Liver (tissue), 9 donors: ENCODE measurements around the gene KLF3. TPM values are rescaled to one million over a fixed set of nuclear protein-coding genes. Genes with fewer than 3 reads are reported as not detected.

ENCODE experiments used
- DNase-seq: peaks from one replicate; pipeline ENCODE4 v3.0.0-alpha.2; 2017; ENCODE audit warnings: low spot score
- H3K27ac ChIP-seq, 2 donors: one replicate each; pipeline ENCODE4 v1.7.0; 2013; ENCODE audit warnings: inconsistent platforms in 2 of 2, low read length in 2 of 2, control low read depth in 1 of 2, low read depth in 1 of 2, mild to moderate bottlenecking in 1 of 2
- H3K27me3 ChIP-seq, 4 donors: one replicate each; pipeline versions ENCODE4 v1.6.1 to v1.7.0; 2013; ENCODE audit warnings: low read length in 3 of 4, inconsistent platforms in 1 of 4, mild to moderate bottlenecking in 1 of 4, moderate library complexity in 1 of 4; ENCODE audit not compliant: control insufficient read depth in 4 of 4, insufficient read depth in 4 of 4
- H3K36me3 ChIP-seq, 4 donors: one replicate each; pipeline versions ENCODE4 v1.6.1 to v1.7.0; 2013; ENCODE audit warnings: low read length in 3 of 4, mild to moderate bottlenecking in 3 of 4, low read depth in 1 of 4, moderate library complexity in 1 of 4; ENCODE audit not compliant: control insufficient read depth in 4 of 4, insufficient read depth in 3 of 4
- H3K4me1 ChIP-seq, 4 donors: one replicate each; pipeline versions ENCODE4 v1.6.1 to v1.7.0; 2013; ENCODE audit warnings: low read length in 3 of 4, mild to moderate bottlenecking in 3 of 4, moderate library complexity in 1 of 4; ENCODE audit not compliant: control insufficient read depth in 4 of 4, insufficient read depth in 4 of 4
- H3K4me3 ChIP-seq, 3 donors: one replicate each; pipeline versions ENCODE4 v1.6.1 to v1.7.0; 2013; ENCODE audit warnings: low read length in 3 of 3, control low read depth in 1 of 3, low read depth in 1 of 3, mild to moderate bottlenecking in 1 of 3
- H3K9ac ChIP-seq, 2 donors: one replicate each; pipeline ENCODE4 v1.7.0; 2013; ENCODE audit warnings: low read length in 2 of 2, mild to moderate bottlenecking in 2 of 2, moderate library complexity in 2 of 2, control low read depth in 1 of 2, low read depth in 1 of 2
- H3K9me3 ChIP-seq, 4 donors: one replicate each; pipeline versions ENCODE4 v1.6.1 to v1.7.0; 2013; ENCODE audit warnings: low read length in 3 of 4; ENCODE audit not compliant: control insufficient read depth in 4 of 4
- ATF3 ChIP-seq: IDR thresholded peaks from 2 replicates; pipeline ENCODE4 v1.6.1; 2016; ENCODE audit warnings: antibody characterized with exemption
- EGR1 ChIP-seq, 2 donors: IDR thresholded peaks; 2 replicates each; pipeline ENCODE4 v1.6.1; 2016 to 2018; ENCODE audit warnings: antibody characterized with exemption in 2 of 2, low read depth in 2 of 2
- FOXA1 ChIP-seq: IDR thresholded peaks from 2 replicates; pipeline ENCODE4 v1.6.1; 2016; ENCODE audit warnings: antibody characterized with exemption
- FOXA2 ChIP-seq: IDR thresholded peaks from 2 replicates; pipeline ENCODE4 v1.6.1; 2016; ENCODE audit warnings: antibody characterized with exemption
- GABPA ChIP-seq, 2 donors: IDR thresholded peaks in 1 of 2; conservative IDR thresholded peaks in 1 of 2; 2 replicates each; pipeline ENCODE4 v1.6.1; 2016; ENCODE audit warnings: antibody characterized with exemption in 2 of 2, mild to moderate bottlenecking in 1 of 2, moderate library complexity in 1 of 2
- HNF4A ChIP-seq, 2 donors: conservative IDR thresholded peaks; 2 replicates each; pipeline ENCODE4 v1.6.1; 2016; ENCODE audit warnings: antibody characterized with exemption in 2 of 2, mild to moderate bottlenecking in 2 of 2
- HNF4G ChIP-seq: IDR thresholded peaks from 2 replicates; pipeline ENCODE4 v1.6.1; 2016; ENCODE audit warnings: antibody characterized with exemption
- JUND ChIP-seq, 2 donors: IDR thresholded peaks; 2 replicates each; pipeline ENCODE4 v1.6.1; 2016; ENCODE audit warnings: antibody characterized with exemption in 2 of 2
- NR2F2 ChIP-seq: IDR thresholded peaks from 2 replicates; pipeline ENCODE4 v1.6.1; 2016; ENCODE audit warnings: antibody characterized with exemption
- RAD21 ChIP-seq, 2 donors: IDR thresholded peaks; 2 replicates each; pipeline ENCODE4 v1.6.1; 2016; ENCODE audit warnings: antibody characterized with exemption in 2 of 2, mild to moderate bottlenecking in 2 of 2
- REST ChIP-seq: IDR thresholded peaks from 2 replicates; pipeline ENCODE4 v1.6.1; 2016; ENCODE audit warnings: antibody characterized with exemption, mild to moderate bottlenecking
- RXRA ChIP-seq, 2 donors: IDR thresholded peaks; 2 replicates each; pipeline ENCODE4 v1.6.1; 2017 to 2018; ENCODE audit warnings: antibody characterized with exemption in 2 of 2, mild to moderate bottlenecking in 1 of 2
- SP1 ChIP-seq: IDR thresholded peaks from 2 replicates; pipeline ENCODE4 v1.6.1; 2018; ENCODE audit warnings: antibody characterized with exemption, mild to moderate bottlenecking
- TAF1 ChIP-seq: conservative IDR thresholded peaks from 2 replicates; pipeline ENCODE4 v1.6.1; 2016; ENCODE audit warnings: antibody characterized with exemption, mild to moderate bottlenecking
- YY1 ChIP-seq: IDR thresholded peaks from 2 replicates; pipeline ENCODE4 v1.6.1; 2016; ENCODE audit warnings: antibody characterized with exemption, mild to moderate bottlenecking
- ZBTB33 ChIP-seq: IDR thresholded peaks from 2 replicates; pipeline ENCODE4 v1.6.1; 2016; ENCODE audit warnings: antibody characterized with exemption
- WGBS: extraction: QIAGEN DNeasy Blood & Tissue Kit; methylation state at CpG from one replicate; pipeline ENCODE4 v1.1.7; 2013; 5-methylcytosine and 5-hydroxymethylcytosine counted together
- polyA plus RNA-seq, 2 donors: library from polyadenylated mRNA; stranded (reverse) in 1 of 2; unstranded in 1 of 2; fragments of 200-250 nt in 1 of 2; fragments of >200 nt in 1 of 2; fragmentation: Nextera tagmentation in 1 of 2; extraction: Ambion mirVana in 1 of 2; gene quantifications; one replicate each; pipeline versions ENCODE4 v1.2.1 to v1.2.3, GENCODE V29; 2013 to 2015
- total RNA-seq, 2 donors: library from RNA; depleted of rRNA; stranded (reverse); fragments of >200 nt; gene quantifications; one replicate each; pipeline ENCODE4 v1.2.3, GENCODE V29; 2014
- TF ChIP-seq, protein P1 (sequence below): fragments of 150-350 bp; IDR thresholded peaks from 2 replicates; pipeline ENCODE4 v1.5.1; 2017; ENCODE audit warnings: improper control_type of control experiment, low read depth, low read length; ENCODE audit not compliant: missing input control
- donor health status: healthy.
- donor health status: healthy.
- donor health status: healthy.
- donor health status: healthy.
- donor health status: healthy.

The KLF3 gene
- total and polyA plus RNA-seq, 4 donors: 11.1 to 77.5 (median 21.0) TPM

DNA sequence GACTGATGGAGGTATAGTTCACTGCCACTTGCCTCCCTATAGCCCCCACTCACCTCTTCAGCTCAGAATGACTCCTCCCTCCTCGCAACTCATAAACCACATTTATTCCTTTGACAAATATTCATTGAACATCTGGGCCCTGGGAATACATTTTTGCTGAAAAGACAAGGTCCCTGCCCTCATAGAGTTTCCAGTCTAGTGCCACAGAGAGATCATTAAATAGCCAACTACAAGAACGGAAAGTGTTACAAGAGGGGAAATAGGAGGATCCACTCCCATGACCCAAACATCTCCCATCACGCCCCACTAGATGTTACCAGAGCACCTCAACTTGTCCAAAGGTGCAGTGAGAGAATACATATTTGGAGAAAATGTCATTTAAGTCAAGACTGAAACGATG is 3.2 kb upstream of the KLF3 start:
- H3K36me3 ChIP-seq: no peaks in the 10 kb centered on the region
- WGBS: 97% methylated on average over 4 of the region's 4 CpGs
- H3K9ac ChIP-seq: no peak overlapping the region
- TF ChIP-seq FOXA2 (no peak), REST (no peak), RXRA (IDR thresholded peaks at IDR 0.05) (no peak), ZBTB33 (no peak), FOXA1 (no peak), NR2F2 (no peak), RAD21 (IDR thresholded peaks at IDR 0.05) (no peak), YY1 (no peak), HNF4A (conservative IDR thresholded peaks at IDR 0.05) (no peak), TAF1 (no peak), HNF4G (no peak), GABPA (IDR thresholded peaks at IDR 0.05 in 1 of 2, conservative IDR thresholded peaks at IDR 0.05 in 1 of 2) (no peak), ATF3 (no peak), JUND (IDR thresholded peaks at IDR 0.05) (no peak), EGR1 (IDR thresholded peaks at IDR 0.05; ENCODE audit: low read depth in 2 of 2) (no peak), SP1 (no peak)
- TF ChIP-seq, protein P1, sequence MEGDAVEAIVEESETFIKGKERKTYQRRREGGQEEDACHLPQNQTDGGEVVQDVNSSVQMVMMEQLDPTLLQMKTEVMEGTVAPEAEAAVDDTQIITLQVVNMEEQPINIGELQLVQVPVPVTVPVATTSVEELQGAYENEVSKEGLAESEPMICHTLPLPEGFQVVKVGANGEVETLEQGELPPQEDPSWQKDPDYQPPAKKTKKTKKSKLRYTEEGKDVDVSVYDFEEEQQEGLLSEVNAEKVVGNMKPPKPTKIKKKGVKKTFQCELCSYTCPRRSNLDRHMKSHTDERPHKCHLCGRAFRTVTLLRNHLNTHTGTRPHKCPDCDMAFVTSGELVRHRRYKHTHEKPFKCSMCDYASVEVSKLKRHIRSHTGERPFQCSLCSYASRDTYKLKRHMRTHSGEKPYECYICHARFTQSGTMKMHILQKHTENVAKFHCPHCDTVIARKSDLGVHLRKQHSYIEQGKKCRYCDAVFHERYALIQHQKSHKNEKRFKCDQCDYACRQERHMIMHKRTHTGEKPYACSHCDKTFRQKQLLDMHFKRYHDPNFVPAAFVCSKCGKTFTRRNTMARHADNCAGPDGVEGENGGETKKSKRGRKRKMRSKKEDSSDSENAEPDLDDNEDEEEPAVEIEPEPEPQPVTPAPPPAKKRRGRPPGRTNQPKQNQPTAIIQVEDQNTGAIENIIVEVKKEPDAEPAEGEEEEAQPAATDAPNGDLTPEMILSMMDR: no peak
- no peaks in the 10 kb centered on the region for H3K27me3 ChIP-seq
- peaks cover 0 to 12% (median 7%) of the 10 kb centered on the region in 4 donors for H3K4me1 ChIP-seq
- no peak overlapping the region for H3K4me3 ChIP-seq
- H3K9me3 ChIP-seq: no peaks in the 10 kb centered on the region
- no peak for DNase-seq
- H3K27ac ChIP-seq: no peak overlapping the region

GRCh38 chr4:38661371-38661770 is 2.6 kb upstream of the KLF3 start:
- TF ChIP-seq FOXA2: no peak
- TF ChIP-seq HNF4G: no peak
- no peak for TF ChIP-seq RAD21 (IDR thresholded peaks at IDR 0.05)
- TF ChIP-seq FOXA1: no peak
- H3K4me1 ChIP-seq: peaks cover 0 to 17% (median 12%) of the 10 kb centered on the region in 4 donors
- no peak overlapping the region for H3K4me3 ChIP-seq
- no peak overlapping the region for H3K9ac ChIP-seq
- no peak overlapping the region for H3K27ac ChIP-seq
- no peaks in the 10 kb centered on the region for H3K27me3 ChIP-seq
- DNase-seq: no peak
- no peaks in the 10 kb centered on the region for H3K36me3 ChIP-seq
- H3K9me3 ChIP-seq: no peaks in the 10 kb centered on the region
- 97% methylated on average over 3 of the region's 3 CpGs for WGBS
